HG03039 (cell line): Measurements from ENCODE around the gene DUSP1.
A peak's percentile ranks its signal among the peaks of the same experiment; 100 is the strongest.

Experiments used
- ATAC-seq: cut with Tn5 transposase; IDR thresholded peaks from one replicate; pipeline ENCODE4 v1.9.1; 2021; ENCODE audit warnings: mild to moderate bottlenecking, moderate library complexity; ENCODE audit not compliant: unreplicated experiment

The DUSP1 gene

DNA sequence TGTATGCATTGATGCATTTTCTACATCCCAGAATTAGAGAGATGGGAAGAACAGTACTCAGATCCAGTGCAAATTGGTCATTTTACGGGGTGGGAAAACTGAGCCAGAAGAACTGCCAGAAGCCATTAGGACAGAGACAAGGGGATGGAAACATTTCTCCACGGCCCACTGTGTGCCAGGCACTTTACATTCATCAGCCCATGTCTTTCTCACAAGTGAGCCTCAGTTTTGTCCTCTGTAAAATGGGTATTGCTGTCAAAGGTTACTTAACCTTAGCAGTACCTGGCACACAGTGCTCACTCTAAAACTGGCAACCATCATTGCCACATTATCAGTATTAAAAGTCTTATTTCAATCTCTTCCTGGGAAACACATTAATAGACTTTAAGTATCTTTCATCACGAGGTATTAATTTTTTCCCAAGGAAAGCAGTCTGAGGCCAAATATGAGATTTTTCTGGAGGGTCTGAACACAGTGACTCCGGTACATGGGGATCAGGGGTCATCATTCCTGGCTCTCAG lies 5.2 kb downstream of the DUSP1 start:
- ATAC-seq = no peak

GRCh38 chr5:172764861-172765765 lies 5.9 kb downstream of the DUSP1 start:
- peak; percentile 75 for ATAC-seq

- no peak for ATAC-seq
Measured at GRCh38 chr5:172763120-172763464, 7.9 kb downstream of the DUSP1 start.

DNA sequence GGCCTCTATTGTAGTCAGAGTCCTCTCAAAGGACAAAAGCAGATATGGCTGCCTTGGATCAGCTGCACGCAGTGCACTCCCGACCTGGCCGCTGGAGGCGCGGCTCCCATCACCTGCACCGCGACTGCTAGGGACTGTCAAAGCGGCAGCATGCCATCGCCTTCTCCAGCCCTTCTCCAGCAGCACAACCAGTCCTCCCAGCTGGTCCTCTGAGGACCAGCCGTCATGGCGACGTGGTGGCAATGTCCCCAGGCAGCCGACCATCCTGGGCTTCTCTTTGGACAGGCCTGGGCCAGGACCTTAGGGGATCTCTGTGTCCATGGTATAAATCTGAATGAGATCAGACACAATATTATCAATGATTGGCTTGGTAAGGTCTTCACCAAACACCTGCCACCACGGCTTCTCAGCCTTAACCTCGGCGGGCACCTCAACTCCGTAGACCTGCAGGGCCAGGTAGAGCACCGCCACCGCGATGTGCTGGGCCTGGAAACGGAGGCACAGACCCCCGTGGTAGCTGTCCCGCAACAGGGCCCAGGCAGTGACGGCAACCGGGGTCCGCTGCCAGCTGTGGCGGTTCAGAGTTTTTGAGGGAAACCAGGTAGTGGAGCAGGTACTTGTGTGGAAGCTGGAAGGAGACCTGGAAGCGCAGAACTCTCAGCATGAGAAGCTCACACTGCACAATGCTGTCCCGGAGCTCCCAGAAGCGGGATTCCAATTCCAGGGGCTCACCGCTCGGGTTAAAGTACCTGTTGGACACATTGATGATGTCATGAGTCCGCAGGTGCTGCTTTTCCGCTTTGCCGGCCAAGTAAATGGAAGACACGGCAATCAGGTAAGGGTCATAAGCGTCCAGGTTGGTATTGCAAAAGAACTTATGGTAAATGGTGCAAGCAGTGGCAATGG lies 8.5 kb downstream of the DUSP1 start:
- no peak for ATAC-seq

GRCh38 chr5:172760959-172761358 lies 10.0 kb downstream of the DUSP1 start:
- no peak for ATAC-seq

- no peak for ATAC-seq
Measured at GRCh38 chr5:172760136-172760535, 10.9 kb downstream of the DUSP1 start.

DNA sequence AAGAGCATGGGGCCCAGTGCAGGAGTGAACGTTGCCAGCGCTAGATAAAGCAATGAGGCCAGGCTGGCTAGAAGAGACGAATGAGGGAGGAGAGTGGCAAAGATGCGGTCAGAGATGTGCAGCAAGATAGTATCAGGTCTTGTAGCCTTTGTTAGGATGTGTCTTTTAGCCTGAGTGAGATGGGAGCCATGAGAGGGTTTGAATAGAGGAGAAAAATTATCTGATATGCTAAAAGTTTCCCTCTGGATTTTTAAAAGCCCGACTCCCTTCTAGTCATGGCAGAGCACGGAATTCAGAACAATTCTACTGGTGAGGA lies 12.2 kb downstream of the DUSP1 start:
- ATAC-seq = no peak

DNA sequence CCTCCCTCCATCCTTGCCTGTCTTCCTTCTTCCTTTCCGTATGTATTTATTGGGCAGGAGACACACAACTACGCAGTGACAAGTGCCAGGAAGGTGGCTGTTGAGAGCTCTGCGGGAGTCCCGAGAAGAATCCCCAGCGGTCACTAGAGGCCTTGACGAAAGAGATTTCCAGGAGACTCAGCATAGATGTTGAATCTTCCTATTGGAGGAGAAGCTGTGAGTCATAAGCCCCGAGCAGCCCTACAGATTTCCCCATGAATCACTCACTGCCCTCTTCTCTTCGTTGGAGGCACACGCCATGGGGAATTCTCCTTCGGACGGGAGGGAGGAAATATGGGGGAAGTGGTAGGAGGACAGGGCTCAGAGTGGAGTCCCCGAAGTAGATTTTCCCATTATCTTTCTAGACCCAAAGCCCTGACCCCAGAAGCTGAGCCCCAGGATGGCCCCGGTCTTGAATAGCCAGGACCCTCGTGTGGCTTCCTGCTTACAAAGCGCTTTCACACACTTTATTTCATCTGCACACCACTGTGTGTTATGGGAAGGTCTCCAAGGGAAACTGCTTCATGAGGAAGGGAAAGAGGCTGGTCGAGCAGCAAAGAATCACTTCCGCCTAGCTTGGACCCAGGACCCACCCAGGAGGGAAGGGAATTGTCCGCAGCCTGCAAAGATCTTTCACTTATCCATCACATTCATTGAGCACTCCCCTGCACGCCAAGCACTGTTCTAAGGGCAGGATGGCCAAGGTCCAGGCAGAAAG lies 12.7 kb downstream of the DUSP1 start:
- ATAC-seq = no peak

DNA sequence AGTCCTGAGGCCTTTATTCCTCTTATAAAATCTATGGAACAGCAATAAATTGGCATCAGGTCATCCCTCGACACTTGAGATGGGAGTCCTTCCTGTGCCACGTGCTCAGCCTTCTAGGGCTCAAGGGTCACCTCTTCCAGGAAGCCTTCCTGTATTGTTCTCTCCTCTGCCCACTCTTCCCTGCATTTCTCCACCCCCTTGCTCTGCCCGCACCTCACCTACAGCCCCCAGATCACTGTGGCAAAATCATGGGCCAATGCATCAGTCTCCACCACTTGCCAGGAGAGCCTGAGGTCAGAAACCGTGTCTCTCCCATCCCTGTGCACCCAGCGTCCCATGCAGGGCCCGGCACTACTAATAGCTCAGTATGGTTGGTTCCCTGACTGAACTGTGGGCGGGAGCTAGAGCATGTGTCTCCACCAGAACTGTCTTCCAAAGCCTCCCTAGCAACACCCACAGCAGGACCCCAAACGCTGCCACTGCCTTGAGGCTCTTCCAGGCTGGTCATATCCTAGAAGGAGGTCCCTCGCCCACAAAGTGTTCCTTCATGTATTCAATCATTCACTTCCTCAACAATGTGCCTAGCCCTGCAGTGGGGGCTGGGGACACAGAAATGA lies 13.5 kb downstream of the DUSP1 start:
- ATAC-seq = no peak

DNA sequence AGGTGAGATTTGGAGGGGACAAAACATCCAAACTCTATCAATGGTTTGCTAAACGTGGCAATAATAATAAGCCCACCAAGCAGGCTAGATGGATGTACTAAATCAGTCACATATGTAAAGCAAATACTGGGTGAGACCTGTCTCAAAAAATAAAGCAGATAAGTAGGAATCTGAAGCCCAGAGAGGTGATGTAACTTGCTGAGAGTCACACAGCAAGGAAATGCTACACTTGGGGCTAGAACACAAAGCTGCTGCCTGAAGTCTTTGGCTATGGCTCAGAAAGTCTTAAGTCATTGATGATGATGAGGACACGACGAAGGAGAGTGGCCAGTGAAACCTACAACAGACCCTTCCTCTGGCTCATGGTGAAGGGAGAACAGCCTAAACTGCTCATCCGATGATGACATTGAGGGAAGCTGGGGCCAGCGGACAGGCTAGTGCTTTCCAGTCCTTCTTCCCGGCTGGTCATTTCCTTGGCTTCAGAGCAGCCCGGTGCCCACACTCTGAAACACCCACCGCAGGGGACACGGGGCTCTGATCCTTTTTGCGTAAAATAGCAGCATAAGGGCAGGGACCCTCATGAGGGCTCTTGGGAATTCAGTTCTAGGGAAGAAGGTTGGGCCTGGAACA lies 14.1 kb downstream of the DUSP1 start:
- ATAC-seq = no peak

- no peak for ATAC-seq
Measured at GRCh38 chr5:172754596-172755356, 16.2 kb downstream of the DUSP1 start.

GRCh38 chr5:172753101-172753500 lies 17.9 kb downstream of the DUSP1 start:
- no peak for ATAC-seq

GRCh38 chr5:172751761-172752510 lies 19.1 kb downstream of the DUSP1 start:
- ATAC-seq = no peak

GRCh38 chr5:172749881-172750633 lies 20.9 kb downstream of the DUSP1 start:
- ATAC-seq = no peak

- ATAC-seq = no peak
Measured at GRCh38 chr5:172749076-172749475, 21.9 kb downstream of the DUSP1 start.

DNA sequence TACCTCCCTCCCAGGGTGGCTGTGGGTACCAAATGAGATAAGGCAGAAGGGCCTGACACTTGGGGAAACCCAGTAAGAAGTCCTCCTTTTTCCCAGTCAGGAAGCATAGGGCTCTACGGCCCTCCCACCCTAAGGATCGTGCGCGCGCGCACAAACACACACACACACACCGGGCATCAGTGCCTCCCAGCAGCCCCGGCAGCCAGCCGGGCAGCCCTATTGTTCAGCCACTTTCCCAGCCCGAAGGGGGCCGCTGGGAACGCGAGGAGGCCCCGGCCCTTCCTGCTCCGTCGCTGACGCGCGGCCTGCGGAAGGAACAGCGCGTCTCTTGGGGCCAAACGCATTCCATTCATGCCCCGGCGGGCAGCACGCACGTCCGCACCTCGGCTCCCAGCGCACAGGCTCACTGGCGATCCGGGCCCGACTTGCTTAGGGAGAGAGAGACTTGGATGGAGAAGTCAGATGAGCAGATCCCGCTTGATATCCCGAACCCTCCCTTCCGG lies 22.6 kb downstream of the DUSP1 start:
- ATAC-seq = no peak

DNA sequence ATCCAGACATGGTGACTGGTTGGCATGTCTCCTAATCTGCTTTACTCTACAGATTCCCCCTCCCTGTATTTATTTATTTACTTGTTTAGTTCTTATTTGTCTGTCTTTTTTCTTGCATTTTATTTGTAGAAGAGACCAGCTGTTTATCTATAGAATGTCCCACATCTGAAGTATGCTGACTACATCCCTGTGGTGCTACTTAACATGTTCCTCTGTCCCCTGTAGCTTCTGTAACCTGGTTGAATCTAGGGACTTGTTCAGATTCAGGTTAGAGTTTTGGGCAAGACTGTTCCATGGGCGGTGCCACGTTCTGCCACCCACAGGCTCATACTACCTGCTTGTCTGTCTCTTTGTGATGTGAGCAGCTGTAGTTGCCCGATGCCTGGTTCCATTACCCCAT lies 23.5 kb downstream of the DUSP1 start:
- ATAC-seq = no peak

- no peak for ATAC-seq
Measured at GRCh38 chr5:172746725-172747124, 24.3 kb downstream of the DUSP1 start.
